HG03108 (cell line): ENCODE measurements around the gene DLL4.
A peak's percentile ranks its signal among the peaks of the same experiment; 100 is the strongest.

Experiments used
- ATAC-seq: cut with Tn5 transposase; IDR thresholded peaks from one replicate; pipeline ENCODE4 v1.9.1; 2021; ENCODE audit warnings: moderate library complexity; ENCODE audit not compliant: unreplicated experiment

Gene DLL4

GRCh38 chr15:40906091-40906990 lies 22.8 kb upstream of the DLL4 start:
- peak; percentile 71 for ATAC-seq

DNA sequence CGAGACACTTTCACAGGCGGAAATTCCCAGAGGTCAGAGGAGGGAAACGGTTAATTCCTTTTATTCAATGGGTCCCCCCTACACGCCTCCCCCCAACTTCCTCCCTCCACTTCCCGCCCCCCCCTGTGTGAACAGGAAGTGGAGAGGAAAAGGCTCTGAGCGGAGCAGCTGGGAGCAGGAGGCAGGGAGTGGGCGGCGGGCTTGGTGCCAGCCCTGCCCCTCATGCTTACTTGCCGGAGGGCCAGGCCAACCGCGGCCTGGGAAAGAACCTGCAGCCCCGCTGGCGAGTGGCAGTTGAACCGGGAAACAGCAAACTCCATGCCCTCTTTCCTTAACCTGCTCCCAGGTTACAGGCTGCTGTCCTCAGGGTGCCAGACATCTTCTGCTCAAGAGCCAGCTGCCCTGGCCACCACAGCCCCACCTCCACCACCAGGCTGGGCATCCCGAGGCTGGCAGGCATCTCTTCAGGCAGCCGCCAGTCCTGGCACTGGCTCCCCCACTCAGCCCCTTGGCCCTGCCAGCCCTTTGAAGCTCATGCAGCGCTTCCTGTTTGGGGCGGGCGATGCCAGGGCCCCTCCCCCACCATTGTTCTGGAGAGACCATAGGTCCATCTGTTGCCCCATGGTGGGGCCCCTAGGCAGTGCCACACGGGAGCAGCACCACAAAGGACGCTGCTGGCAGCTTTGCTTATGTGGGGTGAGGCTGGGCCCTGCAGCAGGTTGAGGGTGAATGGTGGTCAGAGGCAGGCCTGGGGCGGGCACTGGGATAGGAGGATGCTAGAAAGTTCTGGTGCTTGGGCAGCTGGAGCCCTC lies 21.9 kb upstream of the DLL4 start:
- no peak for ATAC-seq

DNA sequence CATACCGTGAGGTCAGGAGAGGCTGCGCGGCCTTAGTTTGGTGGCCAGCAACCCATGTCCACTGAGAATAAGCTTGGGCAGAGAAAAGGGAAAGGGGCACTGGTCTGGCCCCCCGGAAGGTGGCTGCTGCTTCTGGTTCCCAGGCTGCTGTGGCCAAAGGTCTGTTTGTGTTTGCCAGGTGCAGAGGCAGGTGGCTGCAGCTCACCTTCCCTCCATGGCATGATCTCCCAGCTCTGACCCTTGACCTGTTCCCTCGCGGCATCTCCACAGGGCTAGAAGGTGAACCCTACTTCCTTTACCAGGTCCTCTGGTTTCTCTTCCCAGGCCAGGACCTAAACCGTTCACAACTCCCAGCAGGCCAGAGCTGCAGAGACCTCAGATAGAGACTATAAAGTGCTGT lies 21.0 kb upstream of the DLL4 start:
- ATAC-seq: no peak

- ATAC-seq: no peak
Observed at GRCh38 chr15:40909662-40910630, 19.2 kb upstream of the DLL4 start.

DNA sequence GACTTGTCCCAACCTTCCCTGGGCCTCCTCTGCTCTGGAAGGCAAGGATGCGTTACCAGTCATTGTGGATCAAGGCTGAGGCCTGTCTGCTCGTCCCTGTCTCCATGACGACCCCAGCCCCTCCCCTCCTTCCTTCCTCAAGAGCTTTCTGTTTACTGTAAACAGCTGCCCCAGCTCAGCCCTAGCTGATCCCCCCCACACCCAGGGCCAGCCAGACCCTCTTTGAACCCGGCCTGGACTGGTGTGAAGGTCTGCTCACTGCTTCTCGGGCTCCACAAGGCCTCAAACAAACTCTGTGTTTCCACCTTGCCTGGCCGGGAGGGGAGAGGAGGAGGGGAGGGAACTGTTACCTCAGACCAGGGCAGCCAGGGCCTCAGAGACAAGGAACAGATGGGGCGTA lies 18.0 kb upstream of the DLL4 start:
- ATAC-seq: no peak

DNA sequence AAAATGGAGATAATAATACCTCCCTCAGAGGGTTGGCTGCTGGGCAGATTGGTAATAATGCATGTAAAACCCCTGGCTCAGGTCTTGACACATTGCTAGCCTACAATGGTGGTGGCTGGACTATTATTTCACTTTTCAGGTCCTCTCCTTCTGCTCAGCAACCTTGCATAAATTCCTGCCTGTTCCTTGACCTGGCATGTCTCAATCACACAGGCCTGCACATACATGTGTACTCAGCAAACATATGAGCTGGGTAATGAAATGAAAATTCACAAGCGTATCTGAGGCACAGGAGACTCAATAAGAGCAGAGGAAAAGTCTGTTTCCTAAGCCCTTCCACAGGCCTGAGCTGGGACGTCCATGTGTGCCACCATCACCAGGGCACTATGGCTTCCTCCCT lies 17.4 kb upstream of the DLL4 start:
- ATAC-seq: no peak

DNA sequence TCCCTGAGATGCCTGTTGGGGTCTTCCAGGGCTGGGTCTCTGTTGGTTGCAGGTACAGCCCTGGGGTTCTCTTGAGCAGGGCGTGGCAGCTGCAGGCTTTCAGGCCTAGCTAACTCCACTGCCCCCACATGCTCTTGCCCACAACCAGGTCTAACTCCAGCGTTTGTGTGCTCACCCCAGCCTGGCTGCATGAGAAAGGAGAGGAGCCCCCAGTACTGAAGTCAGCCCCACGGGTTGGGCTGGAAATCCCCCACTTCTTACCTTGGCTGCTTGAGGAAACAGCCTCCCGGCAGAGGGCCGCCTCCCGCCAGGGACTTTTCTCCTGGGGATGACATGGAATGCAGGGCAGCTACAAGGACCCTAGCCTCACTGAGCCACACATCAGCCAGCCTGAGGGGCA lies 16.7 kb upstream of the DLL4 start:
- no peak for ATAC-seq

DNA sequence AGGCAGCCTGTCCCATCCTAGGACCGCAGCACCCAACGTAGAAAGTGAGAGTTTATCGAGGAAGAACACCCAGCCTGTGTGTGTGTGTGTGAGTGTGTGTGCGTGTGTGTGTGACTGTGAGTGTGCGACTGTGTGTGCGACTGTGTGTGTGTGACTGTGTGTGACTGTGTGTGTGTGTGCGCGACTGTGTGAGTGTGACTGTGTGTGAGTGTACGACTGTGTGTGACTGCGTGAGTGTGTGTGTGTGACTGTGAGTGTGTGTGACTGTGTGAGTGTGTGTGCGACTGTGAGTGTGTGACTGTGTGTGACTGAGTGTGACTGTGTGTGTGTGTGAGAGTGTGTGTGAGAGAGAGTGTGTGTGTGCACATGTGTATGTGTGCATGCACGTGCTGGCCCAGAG lies 15.1 kb upstream of the DLL4 start:
- no peak for ATAC-seq

DNA sequence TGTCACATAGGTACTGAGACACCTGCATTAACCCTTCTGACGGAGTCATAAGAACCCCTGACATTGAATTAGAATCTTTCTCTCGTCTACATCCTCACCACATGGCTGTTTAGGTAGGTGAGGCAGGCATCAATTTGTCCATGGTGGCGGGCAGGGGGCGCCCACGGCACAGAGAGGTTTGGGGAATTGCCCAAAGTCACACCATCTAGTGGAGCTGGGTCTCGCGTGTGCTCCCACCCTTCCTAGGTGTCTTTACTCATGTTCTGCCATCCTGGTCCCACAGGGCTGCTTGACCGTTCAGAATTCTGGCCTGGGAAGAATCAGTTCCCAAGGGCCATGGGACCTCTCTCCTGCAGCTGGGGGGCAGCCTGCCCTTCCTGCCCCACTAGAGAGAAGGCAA lies 14.7 kb upstream of the DLL4 start:
- ATAC-seq: no peak

- ATAC-seq: no peak
Observed at GRCh38 chr15:40915116-40915661, 14.0 kb upstream of the DLL4 start.

GRCh38 chr15:40915679-40916078 lies 13.5 kb upstream of the DLL4 start:
- no peak for ATAC-seq

DNA sequence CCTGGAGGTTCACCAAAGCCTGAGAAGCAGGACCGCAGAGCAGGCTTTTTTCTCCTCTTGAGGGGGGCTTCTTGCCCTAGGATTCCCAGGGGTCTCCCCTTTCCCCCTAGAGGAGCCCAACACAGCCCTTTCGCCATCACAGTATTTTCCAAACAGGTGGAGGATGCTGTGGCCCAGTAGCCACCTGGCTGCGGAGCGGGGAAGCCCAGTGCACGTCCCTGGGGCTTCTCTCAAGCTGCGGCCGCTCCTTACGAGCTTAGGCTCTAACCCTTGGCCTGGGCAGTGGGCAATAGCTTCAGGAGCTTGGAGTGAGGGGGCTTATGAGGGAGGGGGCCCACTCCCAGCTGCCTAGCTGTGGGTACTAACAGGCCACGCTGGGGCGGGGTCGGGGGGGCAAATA lies 11.6 kb upstream of the DLL4 start:
- ATAC-seq: no peak

- ATAC-seq: no peak
Observed at GRCh38 chr15:40918146-40918798, 10.9 kb upstream of the DLL4 start.

DNA sequence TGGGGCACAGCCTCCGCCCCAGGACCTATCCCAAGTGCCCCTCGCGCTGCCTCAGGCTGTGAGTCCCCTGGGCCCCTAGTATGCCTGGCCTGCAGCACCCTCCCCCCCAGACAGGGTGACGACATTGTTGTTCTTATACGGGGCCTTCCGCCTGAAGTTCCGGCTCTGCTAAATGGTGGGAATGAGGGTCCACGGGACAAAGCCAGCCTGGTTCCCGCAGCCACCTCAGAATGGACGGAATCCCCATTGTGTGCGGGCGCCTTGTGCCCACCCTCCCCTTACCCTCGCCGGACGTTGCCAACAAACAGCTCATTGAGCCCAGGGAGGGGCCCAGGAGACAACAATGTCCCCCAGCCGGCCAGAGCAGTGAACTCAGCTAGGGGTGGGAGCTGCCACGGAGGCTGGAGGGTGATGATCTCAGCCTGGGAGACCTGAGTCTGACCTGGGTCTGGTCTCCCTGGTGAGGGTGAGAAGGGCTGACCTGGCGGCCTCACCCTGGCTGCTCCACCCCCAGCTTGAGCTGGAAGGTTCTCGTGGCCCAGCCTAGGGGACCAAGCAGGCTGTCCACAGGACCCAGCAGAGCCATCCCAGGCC lies 10.2 kb upstream of the DLL4 start:
- ATAC-seq: no peak

DNA sequence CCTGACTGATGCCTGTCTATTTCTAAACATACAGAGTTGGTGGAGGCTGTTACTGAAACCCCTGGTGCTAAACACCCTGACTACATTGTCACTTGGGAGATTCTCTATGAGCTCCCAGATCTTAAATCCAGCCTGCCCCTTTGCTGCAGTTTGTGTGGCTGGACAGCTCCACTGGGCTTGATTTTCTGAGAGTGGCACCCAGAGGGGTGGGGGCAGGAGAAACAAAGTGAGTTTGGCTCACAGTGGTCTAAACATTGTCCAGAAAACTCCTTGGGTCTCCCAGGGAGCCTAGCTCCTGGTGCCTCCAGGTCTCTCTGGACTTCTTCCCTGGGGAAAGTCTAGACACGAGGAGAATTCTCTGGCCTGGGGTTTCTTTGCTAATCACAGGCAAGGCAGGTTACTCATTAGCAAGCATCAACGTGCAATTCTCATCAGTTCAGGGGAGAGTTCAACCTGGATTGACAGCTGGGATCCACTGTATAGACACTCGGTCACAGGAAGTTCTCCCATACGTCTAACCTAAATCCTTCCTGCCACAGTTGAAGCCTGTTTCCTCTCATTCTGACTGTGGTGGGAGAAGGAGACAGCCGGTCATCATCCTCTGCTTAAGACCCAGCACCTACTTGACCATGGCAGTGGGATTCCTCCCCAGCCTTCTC lies 7.1 kb upstream of the DLL4 start:
- ATAC-seq: no peak

DNA sequence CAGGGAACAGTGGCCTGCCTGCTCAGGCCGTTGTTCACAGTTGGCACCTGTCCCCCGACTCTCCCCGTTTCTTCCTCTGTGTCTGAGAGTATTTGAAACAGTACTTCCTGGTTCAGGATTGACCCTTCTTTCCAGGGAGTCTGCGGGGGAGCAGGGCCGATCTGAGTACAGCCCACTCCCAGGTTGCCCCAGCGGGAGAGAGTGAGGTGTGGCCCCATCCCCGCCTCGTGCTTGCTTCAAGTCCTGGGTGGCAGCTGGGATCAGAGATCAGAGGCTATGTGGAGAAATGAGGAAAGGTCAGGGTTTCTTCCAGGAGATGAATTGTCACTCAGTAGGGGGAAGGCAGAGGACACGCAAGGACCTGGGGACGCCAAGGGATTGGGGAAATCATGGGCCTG lies 6.5 kb upstream of the DLL4 start:
- no peak for ATAC-seq

DNA sequence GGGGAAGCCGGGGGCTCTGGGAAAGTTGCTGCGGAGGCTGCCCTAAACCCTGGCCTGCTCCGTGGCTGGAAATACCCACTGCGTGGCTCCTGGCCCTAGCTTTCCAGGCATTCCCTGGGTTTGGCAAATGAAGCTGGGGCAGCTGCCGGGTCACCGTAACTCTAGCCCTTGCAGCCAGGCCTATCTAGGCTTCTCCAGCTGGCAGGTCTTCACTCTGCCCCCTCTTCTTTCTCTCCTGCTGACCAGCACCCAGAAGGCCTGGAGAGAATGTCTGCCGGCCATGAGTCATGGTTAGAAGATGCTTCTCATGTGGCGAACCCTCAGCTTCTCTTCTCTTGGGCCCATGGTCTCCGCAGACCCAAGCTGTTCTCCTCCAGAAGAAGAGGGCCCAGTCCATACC lies 5.6 kb upstream of the DLL4 start:
- ATAC-seq: no peak

GRCh38 chr15:40925495-40925862 lies 3.7 kb upstream of the DLL4 start:
- no peak for ATAC-seq

DNA sequence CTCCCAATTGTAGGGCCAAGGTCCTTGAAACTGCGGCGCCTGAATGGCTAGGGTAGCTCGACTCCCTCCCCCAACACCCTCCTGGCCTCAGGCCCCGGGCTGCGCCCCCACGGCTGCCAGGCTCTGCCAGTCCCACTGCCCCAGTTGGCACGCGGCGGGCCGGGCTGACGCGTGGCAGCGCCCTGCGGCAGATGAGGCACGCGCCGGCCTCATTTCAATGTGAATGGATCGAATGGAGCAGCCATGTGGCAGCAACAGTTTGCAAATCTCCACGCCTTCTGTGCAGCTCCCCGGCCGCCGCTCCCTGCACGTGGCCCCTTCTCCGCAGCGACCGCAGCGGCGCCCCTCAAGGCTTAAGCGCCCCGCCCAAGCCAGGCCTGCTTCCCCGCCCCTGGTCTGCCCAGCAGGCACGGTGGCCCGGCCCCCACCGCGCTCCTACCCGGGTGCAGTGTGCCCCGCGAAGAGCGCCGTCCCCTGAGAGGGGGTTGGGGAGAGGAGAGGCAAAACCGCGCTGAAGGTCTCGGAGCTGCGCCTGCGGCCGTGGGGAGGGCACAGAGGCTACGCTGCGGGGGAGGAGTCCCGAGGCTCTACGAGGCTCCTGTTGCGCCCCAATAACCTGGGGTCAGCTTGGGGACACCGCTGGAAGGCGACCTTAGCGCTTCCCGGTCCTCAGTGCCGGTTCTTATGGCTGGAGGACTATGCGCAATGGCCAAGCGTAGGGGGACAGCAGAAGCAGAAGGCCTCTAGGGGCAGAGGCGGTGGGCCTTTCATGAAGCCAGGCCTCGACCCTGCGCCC lies 3.1 kb upstream of the DLL4 start:
- no peak for ATAC-seq
